H1 (cell line): Measurements from ENCODE around the gene NLRC5. TPM values are rescaled to one million over a fixed set of nuclear protein-coding genes. Genes with fewer than 3 reads are reported as not detected.

Source experiments
- CTBP2 ChIP-seq: IDR thresholded peaks from 2 replicates; pipeline ENCODE4 v1.7.0; 2011; ENCODE audit warnings: borderline replicate concordance, mild to moderate bottlenecking, moderate library complexity, mixed read lengths, low read length; ENCODE audit not compliant: insufficient read depth, insufficient read length
- KDM1A ChIP-seq: fragments of 200-600, 300-600 bp; sonication (generic); IDR thresholded peaks from 2 replicates; pipeline ENCODE4 v1.7.1; 2016; ENCODE audit warnings: mild to moderate bottlenecking, low read length, borderline replicate concordance
- KDM5A ChIP-seq: fragments of 200-600 bp; IDR thresholded peaks from 2 replicates; pipeline ENCODE4 v1.7.1; 2012; ENCODE audit warnings: mild to moderate bottlenecking, low read length, inconsistent platforms, mixed read lengths
- PHF8 ChIP-seq: fragments of 200-600 bp; sonication (generic); conservative IDR thresholded peaks from 2 replicates; pipeline ENCODE4 v1.7.1; 2012; ENCODE audit warnings: low read depth, mild to moderate bottlenecking, inconsistent platforms, low read length, moderate library complexity
- SAP30 ChIP-seq: fragments of 300-600 bp; sonication (generic); IDR thresholded peaks from 2 replicates; pipeline ENCODE4 v1.7.1; 2012; ENCODE audit warnings: low read length, moderate library complexity, mild to moderate bottlenecking, inconsistent platforms; ENCODE audit not compliant: insufficient read depth, insufficient replicate concordance
- TAF1 ChIP-seq: IDR thresholded peaks from 2 replicates; pipeline ENCODE4 v1.6.1; 2011; ENCODE audit warnings: mild to moderate bottlenecking, low read depth, low read length
- polyA plus RNA-seq, 7 experiments: library from polyadenylated mRNA; depleted of rRNA in 3 of 7; stranded (reverse) in 5 of 7; unstranded in 2 of 7; fragments of >200 nt in 5 of 7; fragments of 200-250 nt in 2 of 7; gene quantifications; 1 replicate in 5 of 7; 2 replicates in 1 of 7; 4 replicates in 1 of 7; pipeline versions ENCODE4 v1.2.1 to v1.2.3, GENCODE V29; 2011 to 2013; ENCODE audit warnings: missing spikeins in 2 of 7, mixed read lengths in 2 of 7
- total RNA-seq: library from RNA; stranded (reverse); fragmentation: NEBNext Ultra II Directional; extraction: Animal tissue kit (Norgen Biotek cat#: 25700); gene quantifications from 2 replicates; pipeline ENCODE4 v1.2.1, GENCODE V29; 2021

NLRC5 gene
- total and polyA plus RNA-seq, 2 of the 8 experiments (the other 6 are each of a cell fraction or from before 2014, with no cell fraction given), result 2.2 to 3.2 TPM

DNA sequence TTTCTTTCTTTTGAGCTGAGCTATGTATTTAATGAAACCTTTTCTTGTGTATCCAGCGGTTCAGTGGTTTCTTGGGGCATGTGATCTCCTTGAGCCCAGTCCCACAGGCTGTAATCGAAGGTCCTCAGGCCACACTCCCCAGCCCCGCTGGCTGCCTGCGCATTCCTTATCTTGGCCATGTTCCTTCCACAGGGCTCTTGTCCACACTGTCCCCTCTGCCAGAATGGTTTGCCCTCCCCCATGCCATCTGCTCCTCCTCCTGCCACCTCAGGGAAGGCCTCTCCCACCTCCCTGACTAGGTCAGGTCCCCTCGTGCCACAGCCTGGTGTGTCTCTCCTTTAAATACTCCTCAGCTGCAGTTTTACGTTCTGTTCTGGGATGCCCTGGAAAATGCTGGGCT, 12.1 kb upstream of the NLRC5 start (continued):
- TF ChIP-seq PHF8 (no peak), KDM1A (no peak), CTBP2 (no peak), KDM5A (no peak), TAF1 (no peak), SAP30 (no peak)
- TF ChIP-seq, all 59 proteins: peak for 0
